Measurements from ENCODE around the gene TMEM255B.
"Not testable (repeated sequence)": the region's sequence is repeated elsewhere in the genome, so short reads cannot be mapped to it uniquely, and the experiment has no call there.

Gene TMEM255B

GRCh38 chr13:113758651-113759524 is at the start of gene TMEM255B:
TMEM255B (plus strand) TSS chr13:113759226; CDS start chr13:113759270, 44 bp downstream.
- DNase-seq (ENCODE audit: low read depth, low spot score): peak; percentile 63

- DNase-seq (ENCODE audit: low read depth, low spot score): no peak
Measured at GRCh38 chr13:113722921-113723320, 36.1 kb upstream of the TMEM255B start.

DNA sequence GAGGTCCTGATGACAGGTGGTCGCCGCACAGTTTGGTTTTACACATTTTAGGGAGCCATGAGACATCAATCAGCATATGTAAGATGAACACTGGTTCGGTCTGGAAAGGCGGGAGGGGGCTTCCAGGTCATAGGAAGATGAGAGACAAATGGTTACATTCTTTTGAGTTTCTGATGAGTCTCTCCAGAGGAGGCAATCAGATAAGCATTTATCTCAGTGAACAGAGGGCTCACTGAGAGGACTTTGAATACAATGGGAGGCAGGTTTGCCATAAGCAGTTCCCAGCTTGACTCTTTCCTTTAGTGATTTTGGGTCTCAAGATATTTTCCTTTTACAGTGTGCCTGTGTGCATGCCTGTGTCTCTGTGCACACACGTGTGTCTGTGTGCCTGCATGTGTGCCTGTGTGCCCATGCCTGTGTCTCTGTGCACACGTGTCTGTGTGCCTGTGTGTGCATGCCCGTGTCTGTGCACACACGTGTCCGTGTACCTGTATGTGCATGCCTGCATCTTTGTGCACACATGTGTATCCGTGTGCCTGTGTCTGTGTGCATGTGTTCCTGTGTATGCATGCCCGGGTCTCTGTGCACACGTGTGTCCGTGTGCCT is 35.5 kb upstream of the TMEM255B start:
- DNase-seq (ENCODE audit: low read depth, low spot score): no peak

GRCh38 chr13:113724016-113724758 is 34.8 kb upstream of the TMEM255B start:
- no peak for DNase-seq (ENCODE audit: low read depth, low spot score)

GRCh38 chr13:113724780-113725315 is 34.2 kb upstream of the TMEM255B start:
- DNase-seq (ENCODE audit: low read depth, low spot score): peak; percentile 88

DNA sequence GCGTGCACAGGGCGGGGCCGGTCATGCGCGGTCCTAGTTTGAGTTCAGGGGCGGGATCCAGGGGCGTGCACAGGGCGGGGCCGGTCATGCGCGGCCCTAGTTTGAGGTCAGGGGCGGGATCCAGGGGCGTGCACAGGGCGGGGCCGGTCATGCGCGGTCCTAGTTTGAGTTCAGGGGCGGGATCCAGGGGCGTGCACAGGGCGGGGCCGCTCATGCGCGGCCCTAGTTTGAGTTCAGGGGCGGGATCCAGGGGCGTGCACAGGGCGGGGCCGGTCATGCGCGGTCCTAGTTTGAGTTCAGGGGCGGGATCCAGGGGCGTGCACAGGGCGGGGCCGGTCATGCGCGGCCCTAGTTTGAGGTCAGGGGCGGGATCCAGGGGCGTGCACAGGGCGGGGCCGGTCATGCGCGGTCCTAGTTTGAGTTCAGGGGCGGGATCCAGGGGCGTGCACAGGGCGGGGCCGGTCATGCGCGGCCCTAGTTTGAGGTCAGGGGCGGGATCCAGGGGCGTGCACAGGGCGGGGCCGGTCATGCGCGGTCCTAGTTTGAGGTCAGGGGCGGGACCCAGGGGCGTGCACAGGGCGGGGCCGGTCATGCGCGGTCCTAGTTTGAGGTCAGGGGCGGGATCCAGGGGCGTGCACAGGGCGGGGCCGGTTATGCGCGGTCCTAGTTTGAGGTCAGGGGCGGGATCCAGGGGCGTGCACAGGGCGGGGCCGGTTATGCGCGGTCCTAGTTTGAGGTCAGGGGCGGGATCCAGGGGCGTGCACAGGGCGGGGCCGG is 33.5 kb upstream of the TMEM255B start:
- DNase-seq (ENCODE audit: low read depth, low spot score): not testable (repeated sequence)

GRCh38 chr13:113726106-113726821 is 32.8 kb upstream of the TMEM255B start:
- not testable (repeated sequence) for DNase-seq (ENCODE audit: low read depth, low spot score)

GRCh38 chr13:113726961-113727411 is 32.0 kb upstream of the TMEM255B start:
- DNase-seq (ENCODE audit: low read depth, low spot score): no peak

GRCh38 chr13:113728571-113729054 is 30.4 kb upstream of the TMEM255B start:
- DNase-seq (ENCODE audit: low read depth, low spot score): no peak

DNA sequence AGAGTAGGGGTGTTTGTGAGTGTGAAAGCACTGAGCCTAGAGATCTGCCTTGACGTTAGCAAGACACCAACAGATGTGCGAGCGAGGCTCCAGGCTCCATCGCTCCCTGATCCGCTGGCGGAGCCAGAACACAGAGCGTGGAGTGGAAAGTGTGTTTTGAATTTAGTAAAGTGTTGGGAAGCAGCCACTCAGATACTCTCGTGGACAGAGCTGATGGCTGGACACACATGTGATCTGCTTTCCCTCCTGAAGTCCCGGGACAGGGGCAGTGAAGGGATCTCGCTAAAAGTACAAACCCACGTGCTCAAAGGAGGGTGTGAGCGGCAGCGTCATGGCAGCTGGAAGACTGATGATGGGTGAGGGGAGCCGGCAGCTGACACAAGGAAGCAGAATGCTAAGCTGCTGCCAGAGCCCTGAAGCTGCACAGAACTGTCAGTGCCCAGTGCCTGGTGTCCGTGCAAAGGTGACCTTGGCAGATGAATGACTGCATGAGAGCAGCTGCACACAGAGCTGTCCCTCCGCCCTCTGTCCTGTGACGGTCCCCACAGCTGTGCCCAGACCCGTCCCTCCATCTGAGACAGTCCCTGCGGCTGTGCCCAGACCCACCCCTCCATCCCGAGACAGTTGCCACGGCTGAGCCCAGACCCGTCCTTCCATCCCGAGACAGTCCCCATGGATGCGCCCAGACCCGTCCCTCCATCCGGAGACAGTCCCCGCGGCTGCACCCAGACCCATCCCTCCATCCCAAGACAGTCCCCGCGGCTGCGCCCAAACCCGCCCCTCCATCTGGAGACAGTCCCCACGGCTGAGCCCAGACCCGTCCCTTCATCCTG is 29.6 kb upstream of the TMEM255B start:
- no peak for DNase-seq (ENCODE audit: low read depth, low spot score)

GRCh38 chr13:113730258-113730691 is 28.8 kb upstream of the TMEM255B start:
- DNase-seq (ENCODE audit: low read depth, low spot score): no peak

DNA sequence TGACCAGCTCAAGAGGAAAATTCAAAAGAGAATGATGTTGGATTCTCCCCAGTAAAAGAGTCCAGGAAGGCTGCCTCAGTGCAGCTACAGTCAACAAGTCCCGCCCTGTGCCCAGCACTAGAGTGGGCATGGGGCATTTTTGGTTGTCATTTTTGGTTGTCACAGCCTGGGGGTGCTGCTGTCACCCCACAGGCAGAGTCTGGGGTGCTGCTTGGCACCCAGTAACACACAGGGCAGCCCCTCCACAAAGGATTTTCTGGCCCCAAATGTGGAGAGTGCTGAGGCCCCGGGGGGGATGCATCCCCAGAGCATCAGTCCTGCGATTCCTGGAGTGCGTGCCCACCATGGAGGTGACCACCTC is 28.2 kb upstream of the TMEM255B start:
- no peak for DNase-seq (ENCODE audit: low read depth, low spot score)

DNA sequence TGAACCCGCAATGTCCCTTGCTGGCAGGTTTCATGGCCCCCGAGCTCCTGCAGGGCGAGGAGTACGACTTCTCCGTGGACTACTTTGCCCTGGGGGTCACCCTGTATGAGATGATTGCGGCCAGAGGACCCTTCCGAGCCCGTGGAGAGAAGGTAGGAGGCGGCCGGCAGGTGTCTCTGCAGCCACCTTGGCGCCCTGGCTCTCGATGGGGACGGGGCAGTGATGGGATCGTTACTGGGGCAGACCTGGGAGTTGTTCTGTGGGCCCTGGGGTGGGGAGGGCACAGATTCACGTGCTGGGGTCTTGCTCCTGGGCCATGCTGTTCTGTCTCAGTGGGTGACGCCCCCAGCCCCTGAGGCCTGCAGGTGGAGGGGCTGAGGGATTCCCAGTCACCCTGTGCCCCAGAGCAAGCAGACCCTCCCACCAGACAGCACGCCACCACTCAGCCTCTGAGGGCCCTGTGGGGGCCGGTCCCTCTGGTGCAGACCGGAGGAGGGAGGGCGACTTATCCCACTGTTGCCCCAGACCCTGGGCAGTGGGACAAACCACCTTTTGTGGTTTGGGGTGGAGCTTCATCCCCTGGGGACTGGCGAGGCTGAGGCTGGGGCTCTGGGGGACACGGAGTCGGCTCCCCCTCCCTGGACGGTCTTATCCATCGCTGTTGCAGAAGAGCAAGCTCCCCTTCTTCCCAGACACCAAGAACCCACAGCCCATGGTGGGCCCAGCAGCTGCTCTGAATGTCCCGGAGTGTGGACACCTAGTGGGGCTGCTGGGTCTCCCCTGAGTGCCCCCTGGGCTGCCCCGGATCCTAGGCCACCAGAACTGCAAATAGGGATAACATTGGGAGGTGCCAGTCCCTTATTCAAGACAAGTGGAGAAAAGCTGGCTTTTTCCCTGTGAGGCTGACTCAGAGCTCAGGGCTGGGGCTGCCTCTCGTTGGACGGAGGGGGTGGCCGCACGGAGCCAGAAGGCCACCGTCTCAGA is 27.5 kb upstream of the TMEM255B start:
- DNase-seq (ENCODE audit: low read depth, low spot score): no peak

DNA sequence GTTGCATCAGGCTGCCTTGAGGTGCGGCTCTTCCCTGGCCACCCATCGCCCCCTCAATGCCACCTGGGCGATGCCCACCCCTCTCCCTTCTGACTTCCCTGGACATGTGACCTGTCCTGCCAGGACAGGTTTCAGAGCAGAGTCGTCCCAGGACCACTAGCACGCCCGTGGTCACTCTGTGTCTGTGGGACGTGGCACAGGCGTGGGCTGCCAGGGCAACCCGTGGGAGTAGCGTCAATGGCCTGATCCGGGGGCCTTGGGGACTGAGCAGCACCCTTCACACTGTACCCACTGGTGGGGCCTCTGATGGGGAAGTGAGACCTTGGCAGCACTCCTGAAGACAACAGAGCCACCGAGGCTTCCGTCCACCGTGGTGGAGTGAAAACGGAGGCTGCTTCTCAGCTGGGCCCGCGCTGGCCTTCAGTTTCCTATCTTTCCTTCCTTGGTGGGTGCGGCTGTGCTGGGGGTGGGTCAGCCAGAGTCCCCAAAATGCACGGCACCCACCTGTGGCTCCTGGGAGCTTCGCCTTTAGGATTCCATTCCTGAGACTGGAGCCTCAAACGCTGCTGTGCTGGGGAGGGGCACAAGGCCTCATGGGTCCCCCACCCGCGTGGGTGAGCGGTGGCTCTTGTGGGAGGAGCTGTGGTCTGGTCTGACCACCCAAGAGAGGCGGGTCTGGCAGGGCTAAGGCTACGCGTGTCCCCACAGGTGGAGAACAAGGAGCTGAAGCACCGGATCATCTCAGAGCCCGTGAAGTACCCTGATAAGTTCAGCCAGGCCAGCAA is 26.7 kb upstream of the TMEM255B start:
- DNase-seq (ENCODE audit: low read depth, low spot score): no peak

DNA sequence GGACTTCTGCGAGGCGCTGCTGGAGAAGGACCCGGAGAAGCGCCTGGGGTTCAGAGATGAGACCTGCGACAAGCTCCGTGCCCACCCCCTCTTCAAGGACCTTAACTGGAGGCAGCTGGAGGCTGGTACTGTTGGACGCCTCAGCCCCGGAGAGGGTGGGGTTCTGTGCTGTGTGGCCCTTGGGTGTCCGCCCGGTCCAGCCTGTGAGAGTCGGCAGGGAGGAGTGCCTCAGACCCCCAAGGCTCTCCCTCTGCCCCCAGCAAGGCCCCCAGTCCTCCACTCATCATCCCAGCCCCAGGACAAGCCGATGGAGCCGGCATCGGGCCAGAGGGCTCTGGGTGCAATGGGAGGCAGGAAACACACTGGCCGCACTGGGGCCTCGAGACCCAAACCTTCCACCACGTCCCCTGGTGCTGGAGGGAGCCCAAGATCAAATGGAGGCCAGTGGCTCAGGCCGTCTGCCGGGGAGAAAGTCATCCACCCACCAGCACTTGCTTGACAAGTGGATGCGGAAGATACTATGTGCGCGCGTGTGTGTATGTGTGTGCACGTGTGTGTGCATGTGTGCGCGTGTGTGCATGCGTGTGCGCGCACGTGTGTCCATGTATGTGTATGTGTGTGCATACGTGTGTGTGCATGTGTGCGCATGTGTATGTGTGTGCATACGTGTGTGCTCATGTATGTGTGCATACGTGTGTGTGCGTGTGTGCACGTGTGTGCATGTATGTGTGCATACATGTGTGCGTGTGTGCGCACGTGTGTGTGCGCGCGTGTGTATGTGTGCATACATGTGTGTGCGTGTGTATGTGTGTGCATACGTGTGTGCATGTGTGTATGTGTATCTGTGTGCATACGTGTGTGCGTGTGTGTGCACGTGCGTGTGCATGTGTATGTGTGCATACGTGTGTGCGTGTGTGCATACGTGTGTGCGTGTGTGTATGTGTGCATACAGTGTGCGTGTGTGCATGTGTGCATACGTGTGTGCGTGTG is 25.8 kb upstream of the TMEM255B start:
- no peak for DNase-seq (ENCODE audit: low read depth, low spot score)
